Tibial nerve (tissue), 4 donors: ENCODE results near the gene RBMS3. TPM values are rescaled to one million over a fixed set of nuclear protein-coding genes. Genes with fewer than 3 reads are reported as not detected.

Experiments
- DNase-seq, 2 donors: peaks; one replicate each; pipeline ENCODE4 v3.0.0-alpha.2; 2019; ENCODE audit warnings: low spot score in 2 of 2
- H3K27ac ChIP-seq, 4 donors: fragments of 200-600 bp; sonication (generic) in 3 of 4; one replicate each; pipeline ENCODE4 v1.5.1; 2017 to 2019; ENCODE audit warnings: mild to moderate bottlenecking in 1 of 4
- H3K27me3 ChIP-seq, 2 donors: fragments of 200-600 bp; sonication (generic) in 1 of 2; one replicate each; pipeline versions ENCODE4 v1.5.1 to v1.6.0; 2017 to 2019
- H3K36me3 ChIP-seq, 3 donors: fragments of 200-600 bp; sonication (generic); one replicate each; pipeline ENCODE4 v1.5.1; 2018 to 2019
- H3K4me1 ChIP-seq, 4 donors: fragments of 200-600 bp; sonication (generic) in 3 of 4; one replicate each; pipeline ENCODE4 v1.5.1; 2017 to 2019
- H3K4me3 ChIP-seq, 4 donors: fragments of 200-600 bp; sonication (generic) in 3 of 4; one replicate each; pipeline ENCODE4 v1.5.1; 2017 to 2019; ENCODE audit warnings: mild to moderate bottlenecking in 1 of 4, moderate library complexity in 1 of 4
- H3K9me3 ChIP-seq, 4 donors: fragments of 200-600 bp; sonication (generic) in 3 of 4; one replicate each; pipeline ENCODE4 v1.5.1; 2017 to 2019
- CTCF ChIP-seq, 5 experiments: fragments of 200-600 bp in 3 of 5; fragments of 450-650 bp in 2 of 5; sonication (generic) in 3 of 5; IDR thresholded peaks; one replicate each; pipeline ENCODE4 v1.5.1; 2016 to 2019; ENCODE audit warnings: antibody characterized with exemption in 5 of 5, mild to moderate bottlenecking in 3 of 5, moderate library complexity in 2 of 5
- EP300 ChIP-seq, 2 donors: sonication (generic); formaldehyde crosslinking; IDR thresholded peaks; one replicate each; pipeline ENCODE4 v1.6.1; 2017; ENCODE audit warnings: antibody characterized with exemption in 2 of 2, mild to moderate bottlenecking in 1 of 2
- POLR2A ChIP-seq, 2 donors: fragments of 450-650 bp; IDR thresholded peaks; one replicate each; pipeline ENCODE4 v1.6.1; 2017; ENCODE audit warnings: antibody characterized with exemption in 2 of 2, mild to moderate bottlenecking in 2 of 2, moderate library complexity in 2 of 2
- WGBS, 2 donors: methylation state at CpG; one replicate each; pipeline ENCODE4 v1.1.5; 2018; 5-methylcytosine and 5-hydroxymethylcytosine counted together
- total RNA-seq, 4 donors: library from RNA; depleted of rRNA; stranded (reverse); fragments of >200 nt; gene quantifications; one replicate each; pipeline ENCODE4 v1.1.0, GENCODE V29; 2016

Gene RBMS3
- total RNA-seq, 4 donors from 2014 or later: 157 to 175 (median 161) TPM

GRCh38 chr3:29859726-29860270 is 578.9 kb downstream of the RBMS3 start:
- TF ChIP-seq POLR2A (IDR thresholded peaks at IDR 0.05) (no peak), CTCF (IDR thresholded peaks at IDR 0.05) (no peak), EP300 (IDR thresholded peaks at IDR 0.05) (no peak)
- H3K4me3 ChIP-seq: no peak overlapping the region
- H3K27me3 ChIP-seq: no peaks in the 10 kb centered on the region
- WGBS, 2 donors: 36 to 59% methylated on average over 1 of the region's 1 CpG
- no peaks in the 10 kb centered on the region for H3K36me3 ChIP-seq
- DNase-seq: no peak
- H3K27ac ChIP-seq: no peak overlapping the region
- H3K4me1 ChIP-seq: no peaks in the 10 kb centered on the region
- H3K9me3 ChIP-seq: no peaks in the 10 kb centered on the region

- no peak overlapping the region for H3K4me3 ChIP-seq
- H3K9me3 ChIP-seq: no peaks in the 10 kb centered on the region
- no peaks in the 10 kb centered on the region for H3K36me3 ChIP-seq
- WGBS, 2 donors: 86 to 88% methylated on average over 1 of the region's 1 CpG
- TF ChIP-seq POLR2A (IDR thresholded peaks at IDR 0.05): no peak
- no peak for TF ChIP-seq CTCF (IDR thresholded peaks at IDR 0.05)
- TF ChIP-seq EP300 (IDR thresholded peaks at IDR 0.05): no peak
- H3K4me1 ChIP-seq: peaks cover 0 to 10% (median 0%) of the 10 kb centered on the region in 4 donors
- no peaks in the 10 kb centered on the region for H3K27me3 ChIP-seq
- H3K27ac ChIP-seq: no peak overlapping the region
- no peak for DNase-seq
Observed at GRCh38 chr3:29864809-29865208, 583.9 kb downstream of the RBMS3 start.

- Histone ChIP-seq H3K4me1 (peaks cover 0 to 10% (median 0%) of the 10 kb centered on the region in 4 donors), H3K27ac (no peak overlapping the region), H3K9me3 (peaks cover 0 to 14% (median 0%) of the 10 kb centered on the region in 4 donors), H3K27me3 (no peaks in the 10 kb centered on the region), H3K36me3 (peaks cover 0 to 14% (median 0%) of the 10 kb centered on the region in 3 donors), H3K4me3 (no peak overlapping the region)
- DNase-seq: no peak
- TF ChIP-seq EP300 (IDR thresholded peaks at IDR 0.05) (no peak), POLR2A (IDR thresholded peaks at IDR 0.05) (no peak), CTCF (IDR thresholded peaks at IDR 0.05) (no peak)
- WGBS, 2 donors: 67 to 77% methylated on average over 6 of the region's 6 CpGs
Observed at GRCh38 chr3:29868543-29869101, 587.8 kb downstream of the RBMS3 start.

- no peak for TF ChIP-seq CTCF (IDR thresholded peaks at IDR 0.05)
- TF ChIP-seq POLR2A (IDR thresholded peaks at IDR 0.05): no peak
- no peak for TF ChIP-seq EP300 (IDR thresholded peaks at IDR 0.05)
- Histone ChIP-seq H3K36me3 (peaks cover 0 to 14% (median 0%) of the 10 kb centered on the region in 3 donors), H3K4me1 (peaks cover 0 to 10% (median 0%) of the 10 kb centered on the region in 4 donors), H3K27ac (no peak overlapping the region), H3K4me3 (no peak overlapping the region), H3K9me3 (peaks cover 0 to 17% (median 0%) of the 10 kb centered on the region in 4 donors), H3K27me3 (no peaks in the 10 kb centered on the region)
- no peak for DNase-seq
- WGBS, 2 donors: 83 to 84% methylated on average over 1 of the region's 1 CpG
Observed at GRCh38 chr3:29870136-29870535, 589.3 kb downstream of the RBMS3 start.

GRCh38 chr3:29871087-29871486 is 590.2 kb downstream of the RBMS3 start:
- no peak for DNase-seq
- Histone ChIP-seq H3K27me3 (no peaks in the 10 kb centered on the region), H3K4me3 (no peak overlapping the region), H3K9me3 (peaks cover 0 to 17% (median 0%) of the 10 kb centered on the region in 4 donors), H3K36me3 (peaks cover 0 to 14% (median 0%) of the 10 kb centered on the region in 3 donors), H3K4me1 (peaks cover 0 to 9% (median 0%) of the 10 kb centered on the region in 4 donors), H3K27ac (no peak overlapping the region)
- no peak for TF ChIP-seq CTCF (IDR thresholded peaks at IDR 0.05)
- no peak for TF ChIP-seq EP300 (IDR thresholded peaks at IDR 0.05)
- TF ChIP-seq POLR2A (IDR thresholded peaks at IDR 0.05): no peak
- 63 to 73% methylated on average over 1 of the region's 1 CpG for WGBS, 2 donors
